GM06990 (cell line): Measurements from ENCODE around the gene TTC33.

ENCODE experiments used
- DNase-seq: peaks from one replicate; pipeline ENCODE4 v3.0.0-alpha.2; 2011; ENCODE audit not compliant: insufficient read length; ENCODE audit errors: extremely low read depth
- H3K27me3 ChIP-seq: replicated peaks from 2 replicates; pipeline ENCODE4 v1.6.0; 2011; ENCODE audit warnings: low read length; ENCODE audit not compliant: control insufficient read depth, insufficient read depth
- H3K36me3 ChIP-seq: 2 replicates; pipeline ENCODE4 v1.5.1; 2011; ENCODE audit warnings: low read length; ENCODE audit not compliant: control insufficient read depth, insufficient read depth
- H3K4me3 ChIP-seq: replicated peaks from 2 replicates; pipeline ENCODE4 v1.5.1; 2011; ENCODE audit warnings: low read depth, mild to moderate bottlenecking, control low read depth, low read length
- CTCF ChIP-seq: IDR thresholded peaks from 2 replicates; pipeline ENCODE4 v1.5.1; 2011; ENCODE audit warnings: low read length, control low read depth, mild to moderate bottlenecking, inconsistent platforms; ENCODE audit not compliant: insufficient read depth, poor library complexity, severe bottlenecking

TTC33 gene

GRCh38 chr5:40755407-40756365 lies at the start of gene TTC33:
TSS of gene TTC33 (minus strand) at chr5:40755961. CDS start at chr5:40747018, 8,943 bp downstream.
- no peaks in the 10 kb centered on the region for H3K27me3 ChIP-seq
- peak; percentile 89 for DNase-seq

GRCh38 chr5:40801771-40802562 lies 46.2 kb upstream of the TTC33 start:
- DNase-seq = no peak
- no peak for TF ChIP-seq CTCF
- H3K36me3 ChIP-seq = no peaks in the 10 kb centered on the region
- no peaks in the 10 kb centered on the region for H3K27me3 ChIP-seq
- H3K4me3 ChIP-seq = no peak overlapping the region

More at GRCh38 chr5:40755407-40756365, at the start of gene TTC33:
- Histone ChIP-seq H3K36me3 (no peaks in the 10 kb centered on the region), H3K4me3 (peak within 1 kb of the TSS; percentile 85)
- TF ChIP-seq CTCF = peak; percentile 90

GRCh38 chr5:40799258-40799657 lies 43.5 kb upstream of the TTC33 start:
- H3K27me3 ChIP-seq = no peaks in the 10 kb centered on the region
- TF ChIP-seq CTCF = no peak
- H3K36me3 ChIP-seq = no peaks in the 10 kb centered on the region
- H3K4me3 ChIP-seq = no peak overlapping the region
- no peak for DNase-seq

GRCh38 chr5:40798801-40799210 lies 43.0 kb upstream of the TTC33 start:
- DNase-seq = no peak

More at GRCh38 chr5:40798801-40799210, 43.0 kb upstream of the TTC33 start:
- no peaks in the 10 kb centered on the region for H3K27me3 ChIP-seq
- no peaks in the 10 kb centered on the region for H3K36me3 ChIP-seq
- TF ChIP-seq CTCF = no peak
- peak overlapping the region; percentile 67 for H3K4me3 ChIP-seq
